ENCODE data around the gene PRDM15.

Gene PRDM15

GRCh38 chr21:41821081-41821755, 57.9 kb downstream of the PRDM15 start:
- no peak for DNase-seq

- DNase-seq = no peak
These were observed 58.6 kb downstream of the PRDM15 start for GRCh38 chr21:41820384-41821080.

- DNase-seq = no peak
These were observed 59.3 kb downstream of the PRDM15 start for GRCh38 chr21:41819856-41820281.

- DNase-seq = no peak
These were observed 59.8 kb downstream of the PRDM15 start for GRCh38 chr21:41819236-41819855.

- no peak for DNase-seq
These were observed 61.0 kb downstream of the PRDM15 start for GRCh38 chr21:41817877-41818855.

- DNase-seq = peak; percentile 12
These were observed 61.9 kb downstream of the PRDM15 start for GRCh38 chr21:41817228-41817627.

- peak; percentile 5 for DNase-seq
These were observed 62.5 kb downstream of the PRDM15 start for GRCh38 chr21:41816583-41817165.

GRCh38 chr21:41815652-41816582, 63.2 kb downstream of the PRDM15 start:
- no peak for DNase-seq

GRCh38 chr21:41813226-41813625, 65.9 kb downstream of the PRDM15 start:
- no peak for DNase-seq

GRCh38 chr21:41812679-41813078, 66.5 kb downstream of the PRDM15 start:
- DNase-seq = no peak

GRCh38 chr21:41810597-41810932, 68.6 kb downstream of the PRDM15 start:
- no peak for DNase-seq

GRCh38 chr21:41809891-41810596, 69.1 kb downstream of the PRDM15 start:
- DNase-seq = no peak

- no peak for DNase-seq
These were observed 70.3 kb downstream of the PRDM15 start for GRCh38 chr21:41808846-41809245.

- no peak for DNase-seq
These were observed 71.0 kb downstream of the PRDM15 start for GRCh38 chr21:41808094-41808493.

- no peak for DNase-seq
These were observed 72.4 kb downstream of the PRDM15 start for GRCh38 chr21:41806773-41807172.

- no peak for DNase-seq
These were observed 73.5 kb downstream of the PRDM15 start for GRCh38 chr21:41805643-41806042.

- DNase-seq = no peak
These were observed 74.1 kb downstream of the PRDM15 start for GRCh38 chr21:41805038-41805437.

- DNase-seq = no peak
These were observed 74.8 kb downstream of the PRDM15 start for GRCh38 chr21:41804381-41804780.

GRCh38 chr21:41803316-41803715, 75.8 kb downstream of the PRDM15 start:
- DNase-seq = no peak

GRCh38 chr21:41802684-41803083, 76.5 kb downstream of the PRDM15 start:
- no peak for DNase-seq

GRCh38 chr21:41802198-41802584, 77.0 kb downstream of the PRDM15 start:
- no peak for DNase-seq
